Measurements from ENCODE around the gene CADPS2. TPM values are rescaled to one million over a fixed set of nuclear protein-coding genes. Genes with fewer than 3 reads are reported as not detected.

Gene CADPS2
- total RNA-seq, 2 donors from 2014 or later = not detected

GRCh38 chr7:122715183-122715582 is 171.1 kb downstream of the CADPS2 start:
- H3K4me3 Mint-ChIP-seq = no peak overlapping the region
- H3K9me3 Mint-ChIP-seq = peaks cover 0 to 5% of the 10 kb centered on the region in 2 donors
- no peaks in the 10 kb centered on the region for H3K4me1 Mint-ChIP-seq (ENCODE audit: low read depth)
- H3K36me3 Mint-ChIP-seq (ENCODE audit: insufficient read depth in 2 of 2) = no peaks in the 10 kb centered on the region
- ATAC-seq (replicated peaks in 1 of 2) (no peak), DNase-seq (no peak)
- H3K27ac Mint-ChIP-seq = no peak overlapping the region
- no peaks in the 10 kb centered on the region for H3K27me3 Mint-ChIP-seq (ENCODE audit: low read depth)

GRCh38 chr7:122710916-122711315 is 175.3 kb downstream of the CADPS2 start:
- no peak overlapping the region for H3K27ac Mint-ChIP-seq
- no peak for ATAC-seq (replicated peaks in 1 of 2)
- H3K4me3 Mint-ChIP-seq = no peak overlapping the region
- no peak for DNase-seq
- no peaks in the 10 kb centered on the region for H3K36me3 Mint-ChIP-seq (ENCODE audit: insufficient read depth in 2 of 2)
- no peaks in the 10 kb centered on the region for H3K27me3 Mint-ChIP-seq (ENCODE audit: low read depth)
- peaks cover 0 to 1% of the 10 kb centered on the region in 2 donors for H3K9me3 Mint-ChIP-seq
- H3K4me1 Mint-ChIP-seq (ENCODE audit: low read depth) = no peaks in the 10 kb centered on the region

- ATAC-seq (replicated peaks in 1 of 2) = no peak
- no peak for DNase-seq
- H3K27ac Mint-ChIP-seq = no peak overlapping the region
- no peaks in the 10 kb centered on the region for H3K4me1 Mint-ChIP-seq (ENCODE audit: low read depth)
- H3K27me3 Mint-ChIP-seq (ENCODE audit: low read depth) = no peaks in the 10 kb centered on the region
- peaks cover 0 to 1% of the 10 kb centered on the region in 2 donors for H3K9me3 Mint-ChIP-seq
- H3K4me3 Mint-ChIP-seq = no peak overlapping the region
- H3K36me3 Mint-ChIP-seq (ENCODE audit: insufficient read depth in 2 of 2) = no peaks in the 10 kb centered on the region
Observed at GRCh38 chr7:122709930-122710646, 176.2 kb downstream of the CADPS2 start.

- DNase-seq (no peak), ATAC-seq (replicated peaks in 1 of 2) (no peak)
- Mint-ChIP-seq H3K9me3 (peaks cover 0 to 5% of the 10 kb centered on the region in 2 donors), H3K4me1 (ENCODE audit: low read depth) (no peaks in the 10 kb centered on the region), H3K4me3 (no peak overlapping the region), H3K36me3 (ENCODE audit: insufficient read depth in 2 of 2) (no peaks in the 10 kb centered on the region), H3K27ac (no peak overlapping the region), H3K27me3 (ENCODE audit: low read depth) (no peaks in the 10 kb centered on the region)
Observed at GRCh38 chr7:122706836-122707235, 179.4 kb downstream of the CADPS2 start.

GRCh38 chr7:122702872-122703510 is 183.3 kb downstream of the CADPS2 start, which contains the start of gene RNF148:
Gene RNF148, minus strand, starts transcription at chr7:122702922. Its CDS starts 172 bp downstream, at chr7:122702750.
- ATAC-seq (replicated peaks in 1 of 2) = no peak
- Mint-ChIP-seq H3K9me3 (peaks cover 1 to 5% of the 10 kb centered on the region in 2 donors), H3K36me3 (ENCODE audit: insufficient read depth in 2 of 2) (no peaks in the 10 kb centered on the region), H3K4me3 (no peak within 1 kb of the TSS), H3K4me1 (ENCODE audit: low read depth) (no peaks in the 10 kb centered on the region), H3K27ac (no peak within 1 kb of the TSS), H3K27me3 (ENCODE audit: low read depth) (no peaks in the 10 kb centered on the region)
- DNase-seq = no peak

- no peaks in the 10 kb centered on the region for H3K4me1 Mint-ChIP-seq (ENCODE audit: low read depth)
- no peak within 1 kb of the TSS for H3K4me3 Mint-ChIP-seq
- DNase-seq (no peak), ATAC-seq (replicated peaks in 1 of 2) (no peak)
- no peaks in the 10 kb centered on the region for H3K27me3 Mint-ChIP-seq (ENCODE audit: low read depth)
- H3K9me3 Mint-ChIP-seq = peaks cover 2 to 5% of the 10 kb centered on the region in 2 donors
- no peaks in the 10 kb centered on the region for H3K36me3 Mint-ChIP-seq (ENCODE audit: insufficient read depth in 2 of 2)
- H3K27ac Mint-ChIP-seq = no peak within 1 kb of the TSS
Observed at GRCh38 chr7:122699017-122699416, 187.2 kb downstream of the CADPS2 start, which contains the start of gene RNF133. Gene RNF133, minus strand, starts transcription at chr7:122699117. Its CDS starts 199 bp downstream, at chr7:122698918.

- H3K9me3 Mint-ChIP-seq = peaks cover 5 to 6% of the 10 kb centered on the region in 2 donors
- H3K27me3 Mint-ChIP-seq (ENCODE audit: low read depth) = no peaks in the 10 kb centered on the region
Observed at GRCh38 chr7:122695816-122696215, 190.4 kb downstream of the CADPS2 start.

GRCh38 chr7:122694697-122695096 is 191.6 kb downstream of the CADPS2 start:
- Mint-ChIP-seq H3K27me3 (ENCODE audit: low read depth) (no peaks in the 10 kb centered on the region), H3K4me3 (no peak overlapping the region), H3K4me1 (ENCODE audit: low read depth) (no peaks in the 10 kb centered on the region), H3K36me3 (ENCODE audit: insufficient read depth in 2 of 2) (peaks cover 0 to 4% of the 10 kb centered on the region in 2 donors), H3K27ac (no peak overlapping the region), H3K9me3 (peaks cover 5 to 6% of the 10 kb centered on the region in 2 donors)
- DNase-seq = no peak
- ATAC-seq (replicated peaks in 1 of 2) = no peak

More at GRCh38 chr7:122695816-122696215, 190.4 kb downstream of the CADPS2 start:
- ATAC-seq (replicated peaks in 1 of 2) = no peak
- no peak for DNase-seq
- H3K4me3 Mint-ChIP-seq = no peak overlapping the region
- peaks cover 0 to 4% of the 10 kb centered on the region in 2 donors for H3K36me3 Mint-ChIP-seq (ENCODE audit: insufficient read depth in 2 of 2)
- no peaks in the 10 kb centered on the region for H3K4me1 Mint-ChIP-seq (ENCODE audit: low read depth)
- no peak overlapping the region for H3K27ac Mint-ChIP-seq

- DNase-seq = no peak
- Mint-ChIP-seq H3K36me3 (ENCODE audit: insufficient read depth in 2 of 2) (peaks cover 0 to 4% of the 10 kb centered on the region in 2 donors), H3K4me3 (no peak overlapping the region), H3K27me3 (ENCODE audit: low read depth) (no peaks in the 10 kb centered on the region), H3K9me3 (peaks cover 5% of the 10 kb centered on the region in 2 donors), H3K27ac (no peak overlapping the region), H3K4me1 (ENCODE audit: low read depth) (no peaks in the 10 kb centered on the region)
- no peak for ATAC-seq (replicated peaks in 1 of 2)
Observed at GRCh38 chr7:122692769-122693309, 193.4 kb downstream of the CADPS2 start.

GRCh38 chr7:122691569-122692235 is 194.6 kb downstream of the CADPS2 start:
- Mint-ChIP-seq H3K27ac (no peak overlapping the region), H3K4me1 (ENCODE audit: low read depth) (no peaks in the 10 kb centered on the region), H3K4me3 (no peak overlapping the region), H3K36me3 (ENCODE audit: insufficient read depth in 2 of 2) (peaks cover 0 to 4% of the 10 kb centered on the region in 2 donors), H3K9me3 (peaks cover 5% of the 10 kb centered on the region in 2 donors), H3K27me3 (ENCODE audit: low read depth) (no peaks in the 10 kb centered on the region)
- no peak for ATAC-seq (replicated peaks in 1 of 2)
- no peak for DNase-seq

GRCh38 chr7:122689346-122690109 is 196.7 kb downstream of the CADPS2 start:
- Mint-ChIP-seq H3K27ac (no peak overlapping the region), H3K27me3 (ENCODE audit: low read depth) (no peaks in the 10 kb centered on the region), H3K9me3 (peaks cover 5% of the 10 kb centered on the region in 2 donors), H3K36me3 (ENCODE audit: insufficient read depth in 2 of 2) (peaks cover 0 to 4% of the 10 kb centered on the region in 2 donors), H3K4me1 (ENCODE audit: low read depth) (no peaks in the 10 kb centered on the region), H3K4me3 (no peak overlapping the region)
- DNase-seq = no peak
- ATAC-seq (replicated peaks in 1 of 2) = no peak

GRCh38 chr7:122688400-122688998 is 197.8 kb downstream of the CADPS2 start:
- Mint-ChIP-seq H3K9me3 (peaks cover 1 to 5% of the 10 kb centered on the region in 2 donors), H3K36me3 (ENCODE audit: insufficient read depth in 2 of 2) (peaks cover 0 to 4% of the 10 kb centered on the region in 2 donors), H3K27me3 (ENCODE audit: low read depth) (no peaks in the 10 kb centered on the region), H3K4me1 (ENCODE audit: low read depth) (no peaks in the 10 kb centered on the region), H3K4me3 (no peak overlapping the region), H3K27ac (no peak overlapping the region)
- ATAC-seq (replicated peaks in 1 of 2) = no peak
- DNase-seq = no peak

Measured in activated T-cell treated with anti-CD3 and anti-CD28 coated beads, Interleukin-2, amount 50 U/mL, for 72 hours (primary cell).